Epithelial cell of esophagus (primary cell): ENCODE results near the gene CD80.

Experiments
- DNase-seq: peaks from one replicate; pipeline ENCODE4 v3.0.0; 2010; ENCODE audit warnings: low read depth
- H3K4me3 ChIP-seq: 2 replicates; pipeline ENCODE4 v1.5.1; 2011; ENCODE audit warnings: mild to moderate bottlenecking, low read length, control low read depth
- CTCF ChIP-seq: IDR thresholded peaks from 2 replicates; pipeline ENCODE4 v1.5.1; 2011; ENCODE audit warnings: low read depth, mild to moderate bottlenecking, low read length, control low read depth, inconsistent platforms; ENCODE audit not compliant: insufficient read depth; ENCODE audit errors: missing control alignments

CD80 gene

GRCh38 chr3:119585208-119585607, 25.8 kb upstream of the CD80 start:
- DNase-seq, result no peak
- no peak for TF ChIP-seq CTCF
- no peak overlapping the region for H3K4me3 ChIP-seq

- no peak for TF ChIP-seq CTCF
- H3K4me3 ChIP-seq, result no peak overlapping the region
- peak; percentile 50 for DNase-seq
Observed at GRCh38 chr3:119582178-119582577, 22.8 kb upstream of the CD80 start.

GRCh38 chr3:119580067-119580760, 20.8 kb upstream of the CD80 start:
- no peak for TF ChIP-seq CTCF
- peak overlapping the region; percentile 51 for H3K4me3 ChIP-seq
- peak; percentile 6 for DNase-seq

- H3K4me3 ChIP-seq, result peak within 1 kb of the TSS; percentile 51
- no peak for TF ChIP-seq CTCF
Observed at GRCh38 chr3:119579366-119580066, 20.1 kb upstream of the CD80 start, which contains the start of gene ADPRH. TSS of gene ADPRH (plus strand) at chr3:119579492. CDS start at chr3:119582170, 2,678 bp downstream.

GRCh38 chr3:119575507-119575906, 16.1 kb upstream of the CD80 start:
- DNase-seq, result no peak
- no peak overlapping the region for H3K4me3 ChIP-seq
- no peak for TF ChIP-seq CTCF

More at GRCh38 chr3:119579366-119580066, 20.1 kb upstream of the CD80 start, which contains the start of gene ADPRH:
- peak; percentile 65 for DNase-seq

GRCh38 chr3:119571688-119572087, 12.3 kb upstream of the CD80 start:
- no peak overlapping the region for H3K4me3 ChIP-seq
- no peak for TF ChIP-seq CTCF
- no peak for DNase-seq

- TF ChIP-seq CTCF, result no peak
- DNase-seq, result no peak
- H3K4me3 ChIP-seq, result no peak overlapping the region
Observed at GRCh38 chr3:119571230-119571629, 11.8 kb upstream of the CD80 start.
